NCI-H460 (cell line): ENCODE measurements around the gene FRS3. TPM values are rescaled to one million over a fixed set of nuclear protein-coding genes. Genes with fewer than 3 reads are reported as not detected.
"Not testable (repeated sequence)": the region's sequence is repeated elsewhere in the genome, so short reads cannot be mapped to it uniquely, and the experiment has no call there.

Experiments
- DNase-seq: peaks from one replicate; pipeline ENCODE4 v3.0.0-alpha.2; 2016; ENCODE audit warnings: low read depth; ENCODE audit errors: extremely low read depth
- total RNA-seq: library from RNA; depleted of rRNA; stranded (reverse); fragments of >200 nt; shearing (Covaris generic); gene quantifications from 2 replicates; pipeline ENCODE4 v1.2.3, GENCODE V29; 2014

FRS3 gene
- total RNA-seq, 1 experiment from 2014 or later = 1.2 TPM

GRCh38 chr6:41771058-41771983, 8.4 kb downstream of the FRS3 start:
- DNase-seq = no peak

GRCh38 chr6:41770381-41771057, 9.2 kb downstream of the FRS3 start:
- no peak for DNase-seq

- no peak for DNase-seq
These were observed 10.3 kb downstream of the FRS3 start for GRCh38 chr6:41769376-41769775.

- no peak for DNase-seq
These were observed 11.0 kb downstream of the FRS3 start for GRCh38 chr6:41768545-41769308.

- DNase-seq = peak; percentile 42
These were observed 12.4 kb downstream of the FRS3 start for GRCh38 chr6:41767112-41767833.

GRCh38 chr6:41766043-41766664, 13.5 kb downstream of the FRS3 start:
- not testable (repeated sequence) for DNase-seq

GRCh38 chr6:41763470-41763869, 16.2 kb downstream of the FRS3 start:
- no peak for DNase-seq

GRCh38 chr6:41759905-41760579, 19.7 kb downstream of the FRS3 start:
- no peak for DNase-seq

- DNase-seq = no peak
These were observed 20.4 kb downstream of the FRS3 start for GRCh38 chr6:41759106-41759904.

GRCh38 chr6:41758641-41759035, 21.1 kb downstream of the FRS3 start:
- no peak for DNase-seq

GRCh38 chr6:41757931-41758640, 21.6 kb downstream of the FRS3 start:
- no peak for DNase-seq

- no peak for DNase-seq
These were observed 22.4 kb downstream of the FRS3 start for GRCh38 chr6:41757271-41757670.

GRCh38 chr6:41756354-41756753, 23.3 kb downstream of the FRS3 start:
- DNase-seq = no peak

- no peak for DNase-seq
These were observed 23.8 kb downstream of the FRS3 start for GRCh38 chr6:41755895-41756294.

- no peak for DNase-seq
These were observed 29.3 kb downstream of the FRS3 start for GRCh38 chr6:41750374-41750773.

- DNase-seq = no peak
These were observed 31.2 kb downstream of the FRS3 start for GRCh38 chr6:41748542-41748941.

GRCh38 chr6:41748102-41748477, 31.6 kb downstream of the FRS3 start:
- no peak for DNase-seq
